ENCODE data around the gene PNO1. TPM values are rescaled to one million over a fixed set of nuclear protein-coding genes. Genes with fewer than 3 reads are reported as not detected.

The PNO1 gene
- total and polyA plus RNA-seq, 2 donors (not counting 1 experiment from before 2014, with no cell fraction given) = 12.9 to 13.4 TPM

DNA sequence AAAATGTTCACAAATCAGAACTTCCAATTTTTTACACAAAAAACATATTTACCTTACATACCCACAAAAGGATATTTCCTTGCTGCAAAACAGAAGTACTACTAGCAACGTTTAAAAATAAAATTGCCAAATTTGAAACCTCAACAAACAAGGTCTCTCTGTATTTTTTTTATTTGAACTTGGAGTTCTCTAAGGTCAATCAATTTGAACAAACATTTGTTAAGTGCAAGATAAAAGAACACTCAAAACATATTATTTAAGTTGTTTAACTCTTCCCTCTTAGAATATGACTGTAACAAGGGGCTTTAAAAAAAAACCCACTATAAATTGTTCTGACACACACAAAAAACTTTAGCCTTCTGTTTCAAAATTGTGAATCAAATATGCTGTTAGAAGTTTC, 29.6 kb downstream of the PNO1 start:
- H3K36me3 ChIP-seq (ENCODE audit: control insufficient read depth, insufficient read depth, low read length) = no peaks in the 10 kb centered on the region
- H3K9me3 ChIP-seq (ENCODE audit: control insufficient read depth, insufficient read depth, low read depth, low read length) = no peaks in the 10 kb centered on the region
- H3K27ac ChIP-seq (ENCODE audit: insufficient read depth, low read length) = no peak overlapping the region
- no peak for DNase-seq (ENCODE audit: low read depth in 2 of 2)
- no peak overlapping the region for H2AFZ ChIP-seq (ENCODE audit: low read length)
- H3K4me3 ChIP-seq (replicated peaks in 1 of 4; ENCODE audit: control extremely low read depth in 1 of 4, insufficient read depth in 1 of 4, low read depth in 3 of 4, low read length in 4 of 4) = no peak overlapping the region
- H3K4me2 ChIP-seq (ENCODE audit: extremely low read depth, insufficient read depth, low read length) = no peak overlapping the region
- H4K20me1 ChIP-seq (ENCODE audit: control insufficient read depth, extremely low read depth, insufficient read depth, low read length) = no peaks in the 10 kb centered on the region
- no peak overlapping the region for H3K9ac ChIP-seq (ENCODE audit: insufficient read depth, low read length)
- TF ChIP-seq, protein P1, sequence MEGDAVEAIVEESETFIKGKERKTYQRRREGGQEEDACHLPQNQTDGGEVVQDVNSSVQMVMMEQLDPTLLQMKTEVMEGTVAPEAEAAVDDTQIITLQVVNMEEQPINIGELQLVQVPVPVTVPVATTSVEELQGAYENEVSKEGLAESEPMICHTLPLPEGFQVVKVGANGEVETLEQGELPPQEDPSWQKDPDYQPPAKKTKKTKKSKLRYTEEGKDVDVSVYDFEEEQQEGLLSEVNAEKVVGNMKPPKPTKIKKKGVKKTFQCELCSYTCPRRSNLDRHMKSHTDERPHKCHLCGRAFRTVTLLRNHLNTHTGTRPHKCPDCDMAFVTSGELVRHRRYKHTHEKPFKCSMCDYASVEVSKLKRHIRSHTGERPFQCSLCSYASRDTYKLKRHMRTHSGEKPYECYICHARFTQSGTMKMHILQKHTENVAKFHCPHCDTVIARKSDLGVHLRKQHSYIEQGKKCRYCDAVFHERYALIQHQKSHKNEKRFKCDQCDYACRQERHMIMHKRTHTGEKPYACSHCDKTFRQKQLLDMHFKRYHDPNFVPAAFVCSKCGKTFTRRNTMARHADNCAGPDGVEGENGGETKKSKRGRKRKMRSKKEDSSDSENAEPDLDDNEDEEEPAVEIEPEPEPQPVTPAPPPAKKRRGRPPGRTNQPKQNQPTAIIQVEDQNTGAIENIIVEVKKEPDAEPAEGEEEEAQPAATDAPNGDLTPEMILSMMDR (conservative IDR thresholded peaks at IDR 0.05 in 1 of 2, IDR thresholded peaks at IDR 0.05 in 1 of 2; ENCODE audit: low read depth in 1 of 2, low read length in 2 of 2) = no peak
- TF ChIP-seq EZH2 (IDR thresholded peaks at IDR 0.05; ENCODE audit: low read length, missing control alignments) = no peak
- peaks cover 43% of the 10 kb centered on the region for H3K79me2 ChIP-seq (ENCODE audit: control insufficient read depth, insufficient read depth, low read length)
- H3K27me3 ChIP-seq (ENCODE audit: control insufficient read depth, insufficient read depth, low read length) = no peaks in the 10 kb centered on the region
- peaks cover 4% of the 10 kb centered on the region for H3K4me1 ChIP-seq (ENCODE audit: control insufficient read depth, extremely low read depth, insufficient read depth, low read length)

DNA sequence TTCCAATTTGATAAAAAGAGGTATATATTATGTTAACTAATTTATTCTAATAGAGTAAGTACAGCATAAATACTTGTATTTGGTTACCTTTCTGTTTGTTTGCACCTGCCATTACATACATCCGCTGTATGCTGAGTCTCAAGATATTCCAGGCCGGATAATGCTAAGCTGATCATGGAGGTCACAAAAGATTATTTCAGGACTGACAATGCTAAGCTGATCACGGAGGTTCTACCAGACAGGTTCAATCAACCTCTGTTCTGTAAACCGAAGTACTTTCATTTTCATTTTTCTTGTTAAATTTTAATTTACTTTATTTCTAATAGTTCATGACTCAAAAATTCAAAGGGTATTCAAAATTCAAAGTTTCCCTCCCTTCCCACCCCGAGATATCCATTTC, 31.1 kb downstream of the PNO1 start:
- Histone ChIP-seq H4K20me1 (ENCODE audit: control insufficient read depth, extremely low read depth, insufficient read depth, low read length) (no peaks in the 10 kb centered on the region), H3K9ac (ENCODE audit: insufficient read depth, low read length) (no peak overlapping the region), H3K4me1 (ENCODE audit: control insufficient read depth, extremely low read depth, insufficient read depth, low read length) (peaks cover 10% of the 10 kb centered on the region), H3K4me3 (replicated peaks in 1 of 4; ENCODE audit: control extremely low read depth in 1 of 4, insufficient read depth in 1 of 4, low read depth in 3 of 4, low read length in 4 of 4) (no peak overlapping the region), H3K9me3 (ENCODE audit: control insufficient read depth, insufficient read depth, low read depth, low read length) (no peaks in the 10 kb centered on the region), H3K79me2 (ENCODE audit: control insufficient read depth, insufficient read depth, low read length) (peaks cover 54% of the 10 kb centered on the region), H3K27me3 (ENCODE audit: control insufficient read depth, insufficient read depth, low read length) (no peaks in the 10 kb centered on the region), H3K27ac (ENCODE audit: insufficient read depth, low read length) (no peak overlapping the region), H3K36me3 (ENCODE audit: control insufficient read depth, insufficient read depth, low read length) (no peaks in the 10 kb centered on the region), H2AFZ (ENCODE audit: low read length) (no peak overlapping the region), H3K4me2 (ENCODE audit: extremely low read depth, insufficient read depth, low read length) (no peak overlapping the region)
- no peak for DNase-seq (ENCODE audit: low read depth in 2 of 2)
- no peak for TF ChIP-seq EZH2 (IDR thresholded peaks at IDR 0.05; ENCODE audit: low read length, missing control alignments)
- TF ChIP-seq, protein P1 (conservative IDR thresholded peaks at IDR 0.05 in 1 of 2, IDR thresholded peaks at IDR 0.05 in 1 of 2; ENCODE audit: low read depth in 1 of 2, low read length in 2 of 2) = no peak

DNA sequence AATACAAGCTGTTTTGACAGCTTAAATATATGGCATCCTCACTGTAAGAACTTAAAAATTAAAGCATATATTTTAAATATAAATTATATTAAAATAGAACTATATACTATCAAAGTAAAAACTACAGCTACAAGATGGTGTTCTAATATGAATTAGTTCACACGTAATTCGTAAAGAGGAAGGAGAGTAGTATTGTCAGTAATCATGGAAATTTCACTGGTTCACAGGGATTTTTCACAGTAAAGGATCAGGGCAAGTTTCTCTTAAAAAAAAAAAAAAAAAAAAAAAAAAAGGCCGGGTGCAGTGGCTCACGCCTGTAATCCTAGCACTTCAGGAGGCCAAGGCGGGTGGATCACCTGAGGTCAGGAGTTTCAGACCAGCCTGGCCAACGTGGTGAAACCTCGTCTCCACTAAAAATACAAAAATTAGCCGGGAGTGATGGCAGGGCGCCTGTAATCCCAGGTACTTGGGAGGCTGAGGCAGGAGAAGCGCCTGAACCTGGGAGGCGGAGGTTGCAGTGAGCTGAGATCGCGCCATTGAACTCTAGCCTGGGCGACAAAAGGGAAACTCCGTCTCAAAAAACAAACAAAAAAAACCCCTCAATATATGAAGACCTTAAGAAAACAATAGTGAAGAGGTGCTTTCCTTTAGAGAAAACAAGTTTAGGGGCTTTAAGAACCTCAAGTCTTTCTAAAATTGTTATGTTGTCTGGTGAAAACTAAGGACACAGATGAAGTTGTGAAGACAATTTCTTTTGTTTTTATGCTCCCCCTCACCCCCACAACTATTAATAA, 32.5 kb downstream of the PNO1 start:
- peak overlapping the region; percentile 7 for H3K27ac ChIP-seq (ENCODE audit: insufficient read depth, low read length)
- H3K4me3 ChIP-seq (replicated peaks in 1 of 4; ENCODE audit: control extremely low read depth in 1 of 4, insufficient read depth in 1 of 4, low read depth in 3 of 4, low read length in 4 of 4) = no peak overlapping the region
- peaks cover 61% of the 10 kb centered on the region for H3K79me2 ChIP-seq (ENCODE audit: control insufficient read depth, insufficient read depth, low read length)
- no peak overlapping the region for H2AFZ ChIP-seq (ENCODE audit: low read length)
- peaks cover 11% of the 10 kb centered on the region for H3K4me1 ChIP-seq (ENCODE audit: control insufficient read depth, extremely low read depth, insufficient read depth, low read length)
- DNase-seq (ENCODE audit: low read depth in 2 of 2) = no peak
- H3K9me3 ChIP-seq (ENCODE audit: control insufficient read depth, insufficient read depth, low read depth, low read length) = no peaks in the 10 kb centered on the region
- H3K36me3 ChIP-seq (ENCODE audit: control insufficient read depth, insufficient read depth, low read length) = no peaks in the 10 kb centered on the region
- no peak for TF ChIP-seq EZH2 (IDR thresholded peaks at IDR 0.05; ENCODE audit: low read length, missing control alignments)
- TF ChIP-seq, protein P1 (conservative IDR thresholded peaks at IDR 0.05 in 1 of 2, IDR thresholded peaks at IDR 0.05 in 1 of 2; ENCODE audit: low read depth in 1 of 2, low read length in 2 of 2) = no peak
- no peak overlapping the region for H3K9ac ChIP-seq (ENCODE audit: insufficient read depth, low read length)
- peak overlapping the region; percentile 13 for H3K4me2 ChIP-seq (ENCODE audit: extremely low read depth, insufficient read depth, low read length)
- H4K20me1 ChIP-seq (ENCODE audit: control insufficient read depth, extremely low read depth, insufficient read depth, low read length) = no peaks in the 10 kb centered on the region
- no peaks in the 10 kb centered on the region for H3K27me3 ChIP-seq (ENCODE audit: control insufficient read depth, insufficient read depth, low read length)

All from fibroblast of lung (primary cell).